Measurements from ENCODE around the gene KIF2C. TPM values are rescaled to one million over a fixed set of nuclear protein-coding genes. Genes with fewer than 3 reads are reported as not detected.

KIF2C gene
- total and polyA plus RNA-seq, 9 of the 15 experiments (the other 6 are each of a cell fraction or from before 2014, with no cell fraction given): 84.9 to 226 (median 169) TPM

DNA sequence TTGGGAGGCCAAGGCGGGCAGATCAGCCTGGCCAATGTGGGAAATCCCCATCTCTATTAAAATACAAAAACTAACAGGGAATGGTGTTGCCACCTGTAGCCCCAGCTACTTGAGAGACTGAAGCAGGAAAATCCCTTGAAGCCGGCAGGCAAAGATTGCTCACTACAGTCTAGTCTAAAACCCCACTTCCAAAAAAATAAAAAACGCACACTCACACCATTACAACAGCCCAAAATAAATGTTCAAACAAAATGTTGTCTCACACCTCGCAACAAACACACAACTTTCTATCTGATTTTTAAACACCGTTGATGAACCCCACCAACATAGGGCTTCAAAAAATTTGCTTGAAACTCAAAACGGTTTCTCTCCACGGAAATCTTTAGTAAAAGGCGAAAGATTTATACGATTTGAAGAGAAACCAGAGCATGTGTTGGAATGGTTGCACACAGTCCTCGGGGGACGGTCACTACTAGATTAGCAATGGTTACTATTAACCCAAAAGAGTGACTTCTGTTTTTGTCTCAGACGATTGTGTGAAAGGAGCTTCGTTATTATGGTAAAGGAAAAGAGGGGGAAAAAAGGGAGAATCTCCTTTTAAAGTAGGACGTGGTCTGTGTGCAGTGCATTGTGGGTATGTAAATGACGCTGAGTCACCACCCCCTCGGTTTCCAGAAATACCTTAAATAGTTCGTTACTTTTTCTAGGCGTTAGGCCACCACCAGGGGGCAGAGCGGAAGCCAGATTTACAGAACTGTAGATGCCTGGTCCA, 8.7 kb upstream of the KIF2C start, which contains the start of gene RNU5D-1 (continued):
- TF ChIP-seq CEBPB (tag; IDR thresholded peaks at IDR 0.05) (peak; percentile 61), SAP30 (IDR thresholded peaks at IDR 0.05; ENCODE audit: borderline replicate concordance, insufficient read depth, low read depth, low read length, poor library complexity, severe bottlenecking) (no peak), FOXP4 (CRISPR knock-in tag; IDR thresholded peaks at IDR 0.05; ENCODE audit: borderline replicate concordance) (no peak), MCM2 (IDR thresholded peaks at IDR 0.05; ENCODE audit: low read depth) (no peak), HEY1 (CRISPR knock-in tag; IDR thresholded peaks at IDR 0.05; ENCODE audit: borderline replicate concordance) (peak; percentile 99), ZNF436 (CRISPR knock-in tag; IDR thresholded peaks at IDR 0.05) (peak; percentile 97), ZNF41 (CRISPR knock-in tag; conservative IDR thresholded peaks at IDR 0.05) (peak; percentile 93), ARID3A (IDR thresholded peaks at IDR 0.05; ENCODE audit: borderline replicate concordance, low read depth, low read length) (peak; percentile 84; the same call in 1 of the 2 replicates), U2AF2 (optimal IDR thresholded peaks at IDR 0.05; ENCODE audit: low read depth, low read length) (no peak), ZNF507 (tag; conservative IDR thresholded peaks at IDR 0.05) (no peak), CREBBP (IDR thresholded peaks at IDR 0.05; ENCODE audit: low read depth, low read length) (peak; percentile 97), KLF13 (tag; IDR thresholded peaks at IDR 0.05; ENCODE audit: borderline replicate concordance, low read depth) (peak; percentile 63; the same call in 1 of the 2 replicates), LCOR (CRISPR knock-in tag; IDR thresholded peaks at IDR 0.05) (peak; percentile 98), SLC30A9 (CRISPR knock-in tag; IDR thresholded peaks at IDR 0.05) (no peak), MAZ (CRISPR knock-in tag; conservative IDR thresholded peaks at IDR 0.05 in 1 of 2, IDR thresholded peaks at IDR 0.05 in 1 of 2) (peak; percentile 84 to 96), HBP1 (CRISPR knock-in tag; IDR thresholded peaks at IDR 0.05) (peak; percentile 100), MECOM (CRISPR knock-in tag; IDR thresholded peaks at IDR 0.05) (peak; percentile 69)
- TF ChIP-seq, protein P1, sequence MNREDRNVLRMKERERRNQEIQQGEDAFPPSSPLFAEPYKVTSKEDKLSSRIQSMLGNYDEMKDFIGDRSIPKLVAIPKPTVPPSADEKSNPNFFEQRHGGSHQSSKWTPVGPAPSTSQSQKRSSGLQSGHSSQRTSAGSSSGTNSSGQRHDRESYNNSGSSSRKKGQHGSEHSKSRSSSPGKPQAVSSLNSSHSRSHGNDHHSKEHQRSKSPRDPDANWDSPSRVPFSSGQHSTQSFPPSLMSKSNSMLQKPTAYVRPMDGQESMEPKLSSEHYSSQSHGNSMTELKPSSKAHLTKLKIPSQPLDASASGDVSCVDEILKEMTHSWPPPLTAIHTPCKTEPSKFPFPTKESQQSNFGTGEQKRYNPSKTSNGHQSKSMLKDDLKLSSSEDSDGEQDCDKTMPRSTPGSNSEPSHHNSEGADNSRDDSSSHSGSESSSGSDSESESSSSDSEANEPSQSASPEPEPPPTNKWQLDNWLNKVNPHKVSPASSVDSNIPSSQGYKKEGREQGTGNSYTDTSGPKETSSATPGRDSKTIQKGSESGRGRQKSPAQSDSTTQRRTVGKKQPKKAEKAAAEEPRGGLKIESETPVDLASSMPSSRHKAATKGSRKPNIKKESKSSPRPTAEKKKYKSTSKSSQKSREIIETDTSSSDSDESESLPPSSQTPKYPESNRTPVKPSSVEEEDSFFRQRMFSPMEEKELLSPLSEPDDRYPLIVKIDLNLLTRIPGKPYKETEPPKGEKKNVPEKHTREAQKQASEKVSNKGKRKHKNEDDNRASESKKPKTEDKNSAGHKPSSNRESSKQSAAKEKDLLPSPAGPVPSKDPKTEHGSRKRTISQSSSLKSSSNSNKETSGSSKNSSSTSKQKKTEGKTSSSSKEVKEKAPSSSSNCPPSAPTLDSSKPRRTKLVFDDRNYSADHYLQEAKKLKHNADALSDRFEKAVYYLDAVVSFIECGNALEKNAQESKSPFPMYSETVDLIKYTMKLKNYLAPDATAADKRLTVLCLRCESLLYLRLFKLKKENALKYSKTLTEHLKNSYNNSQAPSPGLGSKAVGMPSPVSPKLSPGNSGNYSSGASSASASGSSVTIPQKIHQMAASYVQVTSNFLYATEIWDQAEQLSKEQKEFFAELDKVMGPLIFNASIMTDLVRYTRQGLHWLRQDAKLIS (CRISPR knock-in tag; IDR thresholded peaks at IDR 0.05): peak; percentile 93

Measured in K562 (cell line).